ENCODE data around the gene UBE2I.

- TF ChIP-seq CTCF (IDR thresholded peaks at IDR 0.05; ENCODE audit: insufficient read depth, low read length, poor library complexity, severe bottlenecking): no peak
- no peak for TF ChIP-seq EZH2phosphoT487 (conservative IDR thresholded peaks at IDR 0.05; ENCODE audit: low read length)
Measured at GRCh38 chr16:1306334-1306733, 3.1 kb upstream of the UBE2I start.

Data from SU-DHL-6 (cell line).